Nephron progenitor cell (in vitro differentiated cells): ENCODE results near the gene HLCS.
A peak's percentile ranks its signal among the peaks of the same experiment; 100 is the strongest.

Source experiments
- DNase-seq: peaks from one replicate; pipeline ENCODE4 v3.0.0; 2021
- H3K27ac Mint-ChIP-seq: 2 replicates; pipeline ENCODE4 v1.8.0; 2021; ENCODE audit warnings: mild to moderate bottlenecking, moderate library complexity, mixed read lengths
- H3K27me3 Mint-ChIP-seq: 2 replicates; pipeline ENCODE4 v1.8.0; 2021; ENCODE audit warnings: mild to moderate bottlenecking, low read depth, mixed read lengths; ENCODE audit not compliant: poor library complexity
- H3K36me3 Mint-ChIP-seq: 2 replicates; pipeline ENCODE4 v1.8.0; 2021; ENCODE audit warnings: low read depth, mixed read lengths
- H3K4me1 Mint-ChIP-seq: 2 replicates; pipeline ENCODE4 v1.8.0; 2021; ENCODE audit warnings: mixed read lengths
- H3K4me3 Mint-ChIP-seq: 2 replicates; pipeline ENCODE4 v1.8.0; 2021; ENCODE audit warnings: mild to moderate bottlenecking, moderate library complexity, mixed read lengths
- H3K9me3 Mint-ChIP-seq: 2 replicates; pipeline ENCODE4 v1.8.0; 2021; ENCODE audit warnings: mild to moderate bottlenecking, moderate library complexity, mixed read lengths
- CTCF ChIP-seq: fragments of 200-600 bp; sonication (generic); IDR thresholded peaks from 2 replicates; pipeline ENCODE4 v1.5.0; 2021; ENCODE audit warnings: antibody characterized with exemption

The HLCS gene

DNA sequence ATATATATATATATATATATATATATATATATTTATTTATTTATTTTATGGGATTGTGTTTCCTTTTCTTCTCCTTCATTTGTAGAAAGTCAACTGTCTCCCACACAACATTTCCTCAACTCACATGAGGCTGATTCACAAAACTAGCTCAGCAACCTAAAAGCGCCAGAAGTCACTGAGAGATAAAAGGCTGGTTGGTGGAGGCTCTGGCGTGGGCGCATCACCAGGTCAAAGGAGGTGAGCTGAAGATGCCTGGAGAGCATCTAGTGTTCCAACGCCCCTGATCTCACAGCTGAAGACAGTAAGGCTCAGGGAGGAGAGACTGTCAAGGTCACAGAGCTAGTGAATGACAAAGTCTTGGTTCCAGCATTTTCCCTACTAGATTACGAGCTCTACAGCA, 78.0 kb downstream of the HLCS start:
- no peak for DNase-seq
- no peak for TF ChIP-seq CTCF

GRCh38 chr21:36887963-36888362, 78.5 kb downstream of the HLCS start:
- Mint-ChIP-seq H3K36me3 (peaks cover 63% of the 10 kb centered on the region), H3K9me3 (peaks cover 23% of the 10 kb centered on the region), H3K27me3 (peaks cover 3% of the 10 kb centered on the region), H3K4me3 (no peak overlapping the region), H3K27ac (no peak overlapping the region), H3K4me1 (peaks cover 33% of the 10 kb centered on the region)
- TF ChIP-seq CTCF = no peak
- DNase-seq = no peak

More for the DNA sequence above, 78.0 kb downstream of the HLCS start:
- Mint-ChIP-seq H3K9me3 (peaks cover 18% of the 10 kb centered on the region), H3K27me3 (peaks cover 3% of the 10 kb centered on the region), H3K4me1 (peaks cover 33% of the 10 kb centered on the region), H3K27ac (peak overlapping the region; percentile 65), H3K4me3 (no peak overlapping the region), H3K36me3 (peaks cover 59% of the 10 kb centered on the region)

DNA sequence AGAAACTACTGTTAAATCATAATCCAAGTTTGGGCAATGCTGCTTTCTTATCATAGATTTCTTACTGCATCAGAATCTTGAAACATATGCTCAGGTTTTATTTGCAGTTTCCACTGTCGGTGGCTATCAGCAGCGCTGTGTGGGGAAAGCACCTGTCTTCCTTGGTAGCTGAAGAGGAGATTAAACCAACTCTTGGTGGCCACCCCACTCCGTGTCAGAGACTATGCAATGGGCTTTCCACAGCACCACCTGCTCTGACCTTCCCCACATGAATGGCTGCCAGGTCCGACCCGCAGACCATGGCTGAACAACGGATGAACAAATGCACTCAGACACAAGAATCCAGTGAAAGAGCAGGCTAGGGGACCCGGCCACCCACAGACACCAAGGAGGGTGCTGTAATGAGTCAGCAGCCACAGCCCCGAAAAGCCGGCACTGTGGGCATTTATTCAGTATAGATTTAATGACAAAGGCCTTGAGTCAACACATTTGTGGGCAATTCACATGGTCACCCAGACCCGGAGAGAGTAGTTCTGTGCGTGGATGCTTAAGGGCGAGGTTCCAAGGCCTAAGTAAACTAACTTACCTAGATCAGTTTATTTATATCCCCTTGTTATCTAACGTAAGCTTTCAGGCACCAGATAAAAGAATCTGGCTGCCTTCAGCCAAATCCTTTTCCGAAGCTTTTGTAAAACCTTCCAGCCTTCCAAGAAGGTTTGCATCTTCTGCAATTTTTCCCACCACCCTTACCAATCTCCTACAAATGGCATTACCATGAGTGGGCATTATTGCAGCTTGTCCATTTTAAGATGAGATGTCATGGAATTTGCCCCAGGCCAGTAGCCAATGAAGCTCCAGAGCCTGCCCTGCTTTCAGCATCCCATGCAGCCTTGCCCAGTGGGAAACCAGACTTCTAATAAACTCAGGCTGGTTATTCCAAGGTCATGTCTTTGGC, 82.7 kb downstream of the HLCS start:
- DNase-seq = no peak
- no peaks in the 10 kb centered on the region for H3K27me3 Mint-ChIP-seq
- peaks cover 56% of the 10 kb centered on the region for H3K36me3 Mint-ChIP-seq
- H3K27ac Mint-ChIP-seq = no peak overlapping the region
- no peak overlapping the region for H3K4me3 Mint-ChIP-seq
- H3K9me3 Mint-ChIP-seq = peaks cover 49% of the 10 kb centered on the region
- no peak for TF ChIP-seq CTCF
- H3K4me1 Mint-ChIP-seq = peaks cover 27% of the 10 kb centered on the region

DNA sequence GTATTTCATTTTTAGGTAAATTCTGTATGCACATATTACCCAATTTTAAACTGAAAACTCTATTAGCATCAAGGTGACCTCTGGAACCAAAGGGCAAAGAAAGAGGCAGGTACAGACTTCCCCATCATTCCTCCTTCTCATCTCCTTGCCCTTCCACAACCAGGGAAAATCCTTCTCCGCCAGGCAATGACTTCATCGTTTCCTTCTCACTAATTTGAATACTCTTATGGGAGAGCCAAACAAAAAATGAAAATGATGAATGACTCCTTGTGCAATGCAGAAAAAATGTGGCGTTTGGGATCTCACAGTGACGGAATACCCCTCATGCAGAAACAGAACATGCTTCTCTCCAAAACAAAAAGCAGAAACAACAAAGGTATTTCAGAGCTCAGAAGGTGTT, 83.7 kb downstream of the HLCS start:
- Mint-ChIP-seq H3K4me1 (peaks cover 17% of the 10 kb centered on the region), H3K27me3 (no peaks in the 10 kb centered on the region), H3K9me3 (peaks cover 58% of the 10 kb centered on the region), H3K36me3 (peaks cover 66% of the 10 kb centered on the region), H3K4me3 (no peak overlapping the region), H3K27ac (no peak overlapping the region)
- DNase-seq = no peak
- TF ChIP-seq CTCF = no peak

DNA sequence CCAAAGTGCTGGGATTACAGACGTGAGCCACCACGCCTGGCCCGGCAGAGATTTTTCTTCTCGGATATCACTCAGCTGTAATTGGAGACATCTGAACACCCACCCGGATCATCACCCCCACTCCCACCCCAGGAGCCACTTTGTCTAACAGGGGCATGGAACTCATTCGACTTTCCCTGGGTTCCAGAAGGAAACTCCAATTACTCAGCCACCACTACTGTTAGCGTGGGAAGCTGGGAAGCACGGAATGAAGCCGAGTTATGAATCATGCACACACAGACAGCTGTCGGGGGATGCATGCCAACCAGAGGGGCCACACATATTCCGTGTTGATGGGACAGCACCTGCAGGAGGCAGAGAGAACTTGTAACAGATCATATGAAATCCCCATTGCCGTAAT, 85.2 kb downstream of the HLCS start:
- Mint-ChIP-seq H3K4me3 (no peak overlapping the region), H3K9me3 (peaks cover 74% of the 10 kb centered on the region), H3K36me3 (peaks cover 81% of the 10 kb centered on the region), H3K27me3 (no peaks in the 10 kb centered on the region), H3K27ac (no peak overlapping the region), H3K4me1 (peaks cover 9% of the 10 kb centered on the region)
- no peak for TF ChIP-seq CTCF
- no peak for DNase-seq

- H3K4me3 Mint-ChIP-seq = peak overlapping the region; percentile 12
- peaks cover 73% of the 10 kb centered on the region for H3K36me3 Mint-ChIP-seq
- no peaks in the 10 kb centered on the region for H3K27me3 Mint-ChIP-seq
- no peak for DNase-seq
- peaks cover 9% of the 10 kb centered on the region for H3K4me1 Mint-ChIP-seq
- H3K27ac Mint-ChIP-seq = no peak overlapping the region
- H3K9me3 Mint-ChIP-seq = peaks cover 70% of the 10 kb centered on the region
- TF ChIP-seq CTCF = no peak
Observed at GRCh38 chr21:36879827-36880226, 86.6 kb downstream of the HLCS start.
